WTC11 (cell line): ENCODE results near the gene DCT. TPM values are rescaled to one million over a fixed set of nuclear protein-coding genes. Genes with fewer than 3 reads are reported as not detected.

Experiments
- ATAC-seq: fragments of 200-7000 bp; cut with Tn5 transposase; 2 replicates; pipeline ENCODE4 v1.10.0; 2021; ENCODE audit warnings: mild to moderate bottlenecking, moderate library complexity
- CTCF ChIA-PET: fragments of 300-600 bp; sonication (Branson Sonifier 250); formaldehyde crosslinking; loops from one replicate; lab custom pipeline; 2021; ENCODE audit warnings: antibody characterized with exemption; lab: Charles Lee
- POLR2A ChIA-PET: fragments of 350-600 bp; sonication (Branson Sonifier 250); formaldehyde crosslinking; loops from one replicate; lab custom pipeline; 2021; ENCODE audit warnings: antibody characterized with exemption; lab: Charles Lee
- DNase-seq: peaks from one replicate; pipeline ENCODE4 v3.0.0; 2021; ENCODE audit warnings: low spot score
- H3K27ac Mint-ChIP-seq: 2 replicates; pipeline ENCODE4 v1.8.0; 2021; ENCODE audit warnings: mixed read lengths
- H3K27me3 Mint-ChIP-seq: 2 replicates; pipeline ENCODE4 v1.8.0; 2021; ENCODE audit warnings: low read depth, mild to moderate bottlenecking, moderate library complexity, mixed read lengths
- H3K36me3 Mint-ChIP-seq: 2 replicates; pipeline ENCODE4 v1.8.0; 2021; ENCODE audit warnings: mixed read lengths
- H3K4me1 Mint-ChIP-seq: 2 replicates; pipeline ENCODE4 v1.8.0; 2022; ENCODE audit warnings: mixed read lengths
- H3K4me3 Mint-ChIP-seq: 2 replicates; pipeline ENCODE4 v1.8.0; 2021; ENCODE audit warnings: mild to moderate bottlenecking, moderate library complexity, mixed read lengths
- H3K9me3 Mint-ChIP-seq: 2 replicates; pipeline ENCODE4 v1.8.0; 2021; ENCODE audit warnings: mixed read lengths
- ARID4B ChIP-seq: sonication (generic); formaldehyde crosslinking; IDR thresholded peaks from 2 replicates; pipeline ENCODE4 v1.8.0; 2023; ENCODE audit warnings: missing genetic modification reagents, mild to moderate bottlenecking, borderline replicate concordance
- ATF3 ChIP-seq: sonication (generic); formaldehyde crosslinking; conservative IDR thresholded peaks from 2 replicates; pipeline ENCODE4 v1.8.1; 2022; ENCODE audit warnings: mild to moderate bottlenecking, missing genetic modification reagents
- E2F5 ChIP-seq: sonication (generic); formaldehyde crosslinking; IDR thresholded peaks from 2 replicates; pipeline ENCODE4 v1.8.1; 2022; ENCODE audit warnings: mild to moderate bottlenecking, moderate library complexity, missing genetic modification reagents
- FOXK1 ChIP-seq: sonication (generic); formaldehyde crosslinking; IDR thresholded peaks from 2 replicates; pipeline ENCODE4 v1.8.0; 2022; ENCODE audit warnings: mild to moderate bottlenecking, moderate library complexity, missing genetic modification reagents
- FOXP1 ChIP-seq: sonication (generic); formaldehyde crosslinking; IDR thresholded peaks from 2 replicates; pipeline ENCODE4 v1.8.0; 2022; ENCODE audit warnings: missing genetic modification reagents, mild to moderate bottlenecking, moderate library complexity, borderline replicate concordance
- GRHL2 ChIP-seq: fragments of 250-450 bp; sonication (Bioruptor Pico); IDR thresholded peaks from 2 replicates; pipeline ENCODE4 v1.8.0; 2022; ENCODE audit warnings: mild to moderate bottlenecking, moderate library complexity; ENCODE audit not compliant: insufficient replicate concordance, severe bottlenecking
- GTF2I ChIP-seq: fragments of 250-450 bp; sonication (Bioruptor Pico); conservative IDR thresholded peaks from 2 replicates; pipeline ENCODE4 v1.4.0; 2021; ENCODE audit warnings: mild to moderate bottlenecking
- NFYB ChIP-seq: sonication (generic); formaldehyde crosslinking; conservative IDR thresholded peaks from 2 replicates; pipeline ENCODE4 v1.8.0; 2022; ENCODE audit warnings: low read depth, missing genetic modification reagents
- RORB ChIP-seq: fragments of 250-450 bp; sonication (Bioruptor Pico); IDR thresholded peaks from 2 replicates; pipeline ENCODE4 v1.9.0; 2021; ENCODE audit warnings: mild to moderate bottlenecking
- SP1 ChIP-seq: sonication (generic); formaldehyde crosslinking; conservative IDR thresholded peaks from 2 replicates; pipeline ENCODE4 v1.8.1; 2022; ENCODE audit warnings: missing genetic modification reagents
- ZBTB43 ChIP-seq: sonication (generic); formaldehyde crosslinking; IDR thresholded peaks from 2 replicates; pipeline ENCODE4 v1.8.1; 2023; ENCODE audit warnings: mild to moderate bottlenecking, missing genetic modification reagents
- ZNF232 ChIP-seq: sonication (generic); formaldehyde crosslinking; IDR thresholded peaks from 2 replicates; pipeline ENCODE4 v1.8.0; 2022; ENCODE audit warnings: mild to moderate bottlenecking, missing genetic modification reagents
- ZNF263 ChIP-seq: sonication (generic); formaldehyde crosslinking; IDR thresholded peaks from 2 replicates; pipeline ENCODE4 v1.8.1; 2022; ENCODE audit warnings: low read depth, mild to moderate bottlenecking, moderate library complexity, missing genetic modification reagents
- ZNF512 ChIP-seq: sonication (generic); formaldehyde crosslinking; IDR thresholded peaks from 2 replicates; pipeline ENCODE4 v1.8.1; 2022; ENCODE audit warnings: missing genetic modification reagents, borderline replicate concordance
- ZNF532 ChIP-seq: fragments of 250-450 bp; sonication (Bioruptor Pico); IDR thresholded peaks from 2 replicates; pipeline ENCODE4 v1.9.0; 2021; ENCODE audit warnings: mild to moderate bottlenecking, borderline replicate concordance
- total RNA-seq: library from RNA; stranded (reverse); gene quantifications from 3 replicates; pipeline ENCODE4 v1.2.3, GENCODE V29; 2021
- TF ChIP-seq, protein P1 (sequence below): fragments of 250-450 bp; sonication (Bioruptor Pico); IDR thresholded peaks from 2 replicates; pipeline ENCODE4 v1.9.0; 2021; ENCODE audit warnings: moderate library complexity, mild to moderate bottlenecking, inconsistent platforms, borderline replicate concordance
- TF ChIP-seq, protein P2 (sequence below): sonication (generic); formaldehyde crosslinking; IDR thresholded peaks from 2 replicates; pipeline ENCODE4 v1.8.1; 2023; ENCODE audit warnings: mild to moderate bottlenecking, missing genetic modification reagents, moderate library complexity
- TF ChIP-seq, protein P3 (sequence below): sonication (generic); formaldehyde crosslinking; IDR thresholded peaks from 2 replicates; pipeline ENCODE4 v1.8.0; 2022; ENCODE audit warnings: missing genetic modification reagents

The DCT gene
- total RNA-seq, 1 experiment from 2014 or later = not detected

DNA sequence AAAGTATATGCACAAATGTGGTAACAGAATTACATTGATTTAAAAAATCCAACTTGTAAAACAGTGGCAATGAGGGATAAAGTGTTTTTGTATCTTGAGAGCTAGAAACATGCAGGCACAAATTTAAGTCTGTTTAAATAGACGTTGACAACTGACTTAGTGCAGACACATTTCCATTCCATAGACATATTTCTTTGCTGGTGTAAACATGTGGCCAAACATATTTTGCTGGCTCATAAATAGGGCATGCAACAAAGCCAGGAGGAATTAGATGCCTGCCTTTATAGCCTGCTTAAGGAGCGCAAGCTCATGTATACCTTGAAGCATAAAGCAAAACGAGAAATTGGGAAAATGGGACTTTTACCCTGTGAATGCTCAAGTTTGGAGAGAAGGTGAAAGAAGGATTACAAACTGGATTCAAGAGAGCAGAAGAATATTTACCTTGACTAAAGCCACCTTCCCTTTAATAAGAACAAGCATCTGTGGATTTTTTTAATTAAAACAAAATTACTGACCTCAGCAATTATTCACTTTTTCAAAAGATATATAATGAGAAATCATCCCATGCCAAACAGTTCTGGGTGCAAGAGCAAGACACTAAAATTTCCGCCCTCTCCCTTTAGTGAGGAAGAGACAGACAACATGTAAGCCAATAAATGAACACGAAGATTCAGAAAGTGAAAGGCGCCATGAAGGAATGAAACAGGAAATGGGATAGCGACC lies 71.0 kb downstream of the DCT start:
- Mint-ChIP-seq H3K27me3 (no peaks in the 10 kb centered on the region), H3K9me3 (peaks cover 5% of the 10 kb centered on the region), H3K36me3 (no peaks in the 10 kb centered on the region), H3K4me3 (no peak overlapping the region), H3K27ac (no peak overlapping the region), H3K4me1 (peaks cover 4% of the 10 kb centered on the region)
- no peak for ATAC-seq
- ChIA-PET POLR2A (no interaction called here), CTCF (no interaction called here)
- DNase-seq = no peak
- TF ChIP-seq FOXK1 (CRISPR knock-in tag) (no peak), SP1 (CRISPR knock-in tag) (no peak), RORB (CRISPR knock-in tag) (no peak), NFYB (CRISPR knock-in tag) (no peak), ZBTB43 (CRISPR knock-in tag) (no peak), GTF2I (CRISPR knock-in tag) (no peak), GRHL2 (CRISPR knock-in tag) (no peak), E2F5 (no peak), ATF3 (CRISPR knock-in tag) (no peak), FOXP1 (CRISPR knock-in tag) (no peak), ZNF232 (CRISPR knock-in tag) (no peak), ZNF532 (CRISPR knock-in tag) (no peak), ZNF263 (no peak), ARID4B (CRISPR knock-in tag) (no peak), ZNF512 (no peak)
- TF ChIP-seq, protein P1, sequence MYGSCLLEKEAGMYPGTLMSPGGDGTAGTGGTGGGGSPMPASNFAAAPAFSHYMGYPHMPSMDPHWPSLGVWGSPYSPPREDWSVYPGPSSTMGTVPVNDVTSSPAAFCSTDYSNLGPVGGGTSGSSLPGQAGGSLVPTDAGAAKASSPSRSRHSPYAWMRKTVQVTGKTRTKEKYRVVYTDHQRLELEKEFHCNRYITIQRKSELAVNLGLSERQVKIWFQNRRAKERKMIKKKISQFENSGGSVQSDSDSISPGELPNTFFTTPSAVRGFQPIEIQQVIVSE (CRISPR knock-in tag) = no peak
- TF ChIP-seq, protein P2, sequence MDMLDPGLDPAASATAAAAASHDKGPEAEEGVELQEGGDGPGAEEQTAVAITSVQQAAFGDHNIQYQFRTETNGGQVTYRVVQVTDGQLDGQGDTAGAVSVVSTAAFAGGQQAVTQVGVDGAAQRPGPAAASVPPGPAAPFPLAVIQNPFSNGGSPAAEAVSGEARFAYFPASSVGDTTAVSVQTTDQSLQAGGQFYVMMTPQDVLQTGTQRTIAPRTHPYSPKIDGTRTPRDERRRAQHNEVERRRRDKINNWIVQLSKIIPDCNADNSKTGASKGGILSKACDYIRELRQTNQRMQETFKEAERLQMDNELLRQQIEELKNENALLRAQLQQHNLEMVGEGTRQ (CRISPR knock-in tag) = no peak
- TF ChIP-seq, protein P3, sequence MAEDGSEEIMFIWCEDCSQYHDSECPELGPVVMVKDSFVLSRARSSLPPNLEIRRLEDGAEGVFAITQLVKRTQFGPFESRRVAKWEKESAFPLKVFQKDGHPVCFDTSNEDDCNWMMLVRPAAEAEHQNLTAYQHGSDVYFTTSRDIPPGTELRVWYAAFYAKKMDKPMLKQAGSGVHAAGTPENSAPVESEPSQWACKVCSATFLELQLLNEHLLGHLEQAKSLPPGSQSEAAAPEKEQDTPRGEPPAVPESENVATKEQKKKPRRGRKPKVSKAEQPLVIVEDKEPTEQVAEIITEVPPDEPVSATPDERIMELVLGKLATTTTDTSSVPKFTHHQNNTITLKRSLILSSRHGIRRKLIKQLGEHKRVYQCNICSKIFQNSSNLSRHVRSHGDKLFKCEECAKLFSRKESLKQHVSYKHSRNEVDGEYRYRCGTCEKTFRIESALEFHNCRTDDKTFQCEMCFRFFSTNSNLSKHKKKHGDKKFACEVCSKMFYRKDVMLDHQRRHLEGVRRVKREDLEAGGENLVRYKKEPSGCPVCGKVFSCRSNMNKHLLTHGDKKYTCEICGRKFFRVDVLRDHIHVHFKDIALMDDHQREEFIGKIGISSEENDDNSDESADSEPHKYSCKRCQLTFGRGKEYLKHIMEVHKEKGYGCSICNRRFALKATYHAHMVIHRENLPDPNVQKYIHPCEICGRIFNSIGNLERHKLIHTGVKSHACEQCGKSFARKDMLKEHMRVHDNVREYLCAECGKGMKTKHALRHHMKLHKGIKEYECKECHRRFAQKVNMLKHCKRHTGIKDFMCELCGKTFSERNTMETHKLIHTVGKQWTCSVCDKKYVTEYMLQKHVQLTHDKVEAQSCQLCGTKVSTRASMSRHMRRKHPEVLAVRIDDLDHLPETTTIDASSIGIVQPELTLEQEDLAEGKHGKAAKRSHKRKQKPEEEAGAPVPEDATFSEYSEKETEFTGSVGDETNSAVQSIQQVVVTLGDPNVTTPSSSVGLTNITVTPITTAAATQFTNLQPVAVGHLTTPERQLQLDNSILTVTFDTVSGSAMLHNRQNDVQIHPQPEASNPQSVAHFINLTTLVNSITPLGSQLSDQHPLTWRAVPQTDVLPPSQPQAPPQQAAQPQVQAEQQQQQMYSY (CRISPR knock-in tag) = no peak
